ENCODE results near the gene MAPT.
A peak's percentile ranks its signal among the peaks of the same experiment; 100 is the strongest.

The MAPT gene

GRCh38 chr17:45873728-45874127, 20.6 kb upstream of the MAPT start:
- H3K27ac Mint-ChIP-seq, result no peak overlapping the region
- no peak overlapping the region for H3K4me3 Mint-ChIP-seq
- no peaks in the 10 kb centered on the region for H3K36me3 Mint-ChIP-seq (ENCODE audit: low read depth)
- peaks cover 10% of the 10 kb centered on the region for H3K27me3 Mint-ChIP-seq
- H3K4me1 Mint-ChIP-seq (ENCODE audit: low read depth), result peaks cover 14% of the 10 kb centered on the region
- H3K9me3 Mint-ChIP-seq, result no peaks in the 10 kb centered on the region

GRCh38 chr17:45874151-45874550, 20.2 kb upstream of the MAPT start:
- H3K27ac Mint-ChIP-seq, result no peak overlapping the region
- H3K27me3 Mint-ChIP-seq, result peaks cover 10% of the 10 kb centered on the region
- no peaks in the 10 kb centered on the region for H3K9me3 Mint-ChIP-seq
- no peak overlapping the region for H3K4me3 Mint-ChIP-seq
- peaks cover 14% of the 10 kb centered on the region for H3K4me1 Mint-ChIP-seq (ENCODE audit: low read depth)
- no peaks in the 10 kb centered on the region for H3K36me3 Mint-ChIP-seq (ENCODE audit: low read depth)

DNA sequence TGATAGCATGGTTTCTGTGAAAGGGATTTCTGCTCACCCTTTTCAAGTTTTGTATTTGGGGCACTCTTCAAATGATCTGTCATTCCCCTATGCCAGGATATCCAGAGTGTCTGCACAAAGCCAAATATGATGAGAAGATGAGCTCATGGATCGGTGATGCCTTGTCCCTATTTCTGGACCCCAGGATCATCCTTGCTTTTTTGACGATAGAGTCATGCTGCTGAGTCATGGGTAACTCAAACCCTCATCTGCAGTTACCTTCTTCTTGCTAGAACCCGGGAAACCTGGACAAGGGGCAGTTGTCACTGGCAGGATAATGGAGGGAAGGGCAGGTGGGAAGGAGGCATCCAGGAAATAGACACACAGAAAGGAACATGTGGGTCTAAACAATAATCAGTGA, 17.8 kb upstream of the MAPT start:
- Mint-ChIP-seq H3K4me1 (ENCODE audit: low read depth) (peaks cover 9% of the 10 kb centered on the region), H3K27ac (no peak overlapping the region), H3K36me3 (ENCODE audit: low read depth) (no peaks in the 10 kb centered on the region), H3K4me3 (no peak overlapping the region), H3K27me3 (peaks cover 13% of the 10 kb centered on the region), H3K9me3 (no peaks in the 10 kb centered on the region)

- H3K4me1 Mint-ChIP-seq (ENCODE audit: low read depth), result peaks cover 9% of the 10 kb centered on the region
- no peak overlapping the region for H3K4me3 Mint-ChIP-seq
- H3K36me3 Mint-ChIP-seq (ENCODE audit: low read depth), result no peaks in the 10 kb centered on the region
- H3K27me3 Mint-ChIP-seq, result peaks cover 16% of the 10 kb centered on the region
- no peaks in the 10 kb centered on the region for H3K9me3 Mint-ChIP-seq
- H3K27ac Mint-ChIP-seq, result no peak overlapping the region
These were observed 16.9 kb upstream of the MAPT start for GRCh38 chr17:45877467-45877866.

DNA sequence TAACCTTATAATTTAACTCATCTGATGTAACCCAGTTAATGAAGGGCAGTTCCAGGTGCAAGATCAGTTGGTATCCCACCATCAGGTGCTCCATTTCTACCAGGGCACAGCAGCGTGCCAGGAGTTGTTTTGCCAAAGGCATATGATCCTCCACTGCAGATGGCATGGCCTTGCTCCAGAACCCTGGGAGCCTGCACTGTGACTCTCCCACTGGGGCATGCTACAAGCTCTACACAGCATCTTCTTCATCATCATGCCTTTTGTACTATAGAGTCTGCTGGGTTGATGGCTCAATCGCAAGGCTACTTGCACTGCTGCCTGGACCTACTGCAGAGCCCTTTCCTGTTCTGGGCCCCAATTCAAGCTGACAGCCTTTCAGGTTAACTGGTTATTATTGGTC, 11.3 kb upstream of the MAPT start:
- H3K4me1 Mint-ChIP-seq (ENCODE audit: low read depth), result peaks cover 2% of the 10 kb centered on the region
- no peaks in the 10 kb centered on the region for H3K36me3 Mint-ChIP-seq (ENCODE audit: low read depth)
- H3K9me3 Mint-ChIP-seq, result peaks cover 10% of the 10 kb centered on the region
- H3K27me3 Mint-ChIP-seq, result peaks cover 12% of the 10 kb centered on the region
- H3K4me3 Mint-ChIP-seq, result no peak overlapping the region
- no peak overlapping the region for H3K27ac Mint-ChIP-seq

DNA sequence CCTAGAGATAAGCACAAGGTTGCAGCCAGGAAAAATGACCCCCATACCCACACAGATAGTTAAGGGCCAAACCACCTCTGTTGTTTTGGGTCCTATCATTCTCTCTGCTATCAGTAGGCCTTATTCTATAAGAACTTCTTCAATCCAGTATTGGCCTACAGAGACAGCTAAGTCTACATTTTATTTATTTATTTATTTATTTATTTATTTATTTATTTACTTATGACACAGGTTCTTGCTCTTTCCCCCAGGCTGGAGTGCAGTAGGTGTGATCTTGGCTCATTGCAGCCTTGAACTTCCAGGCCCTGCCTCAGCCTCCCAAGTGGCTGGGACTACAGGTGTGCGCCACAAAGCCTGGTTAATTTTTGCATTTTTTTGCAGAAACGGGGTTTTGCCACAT, 7.5 kb upstream of the MAPT start:
- H3K4me3 Mint-ChIP-seq, result no peak overlapping the region
- H3K4me1 Mint-ChIP-seq (ENCODE audit: low read depth), result peaks cover 12% of the 10 kb centered on the region

DNA sequence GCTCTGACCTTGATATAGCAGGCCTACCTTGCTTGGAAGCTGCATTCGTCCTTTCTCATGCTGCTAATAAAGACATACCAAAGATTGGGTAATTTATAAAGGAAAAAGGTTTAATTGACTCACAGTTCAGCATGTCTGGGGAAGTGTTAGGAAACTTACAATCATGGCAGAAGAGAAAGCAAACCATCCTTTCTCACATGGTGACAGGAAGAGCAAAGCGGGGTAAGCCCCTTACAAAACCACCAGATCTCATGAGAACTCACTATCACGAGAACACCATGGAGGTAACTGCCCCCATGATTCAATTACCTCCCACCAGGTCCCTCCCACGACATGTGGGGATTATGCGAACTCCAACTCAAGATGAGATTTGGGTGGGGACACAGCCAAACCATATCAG, 6.0 kb upstream of the MAPT start:
- Mint-ChIP-seq H3K4me3 (no peak overlapping the region), H3K27me3 (peaks cover 13% of the 10 kb centered on the region), H3K27ac (no peak overlapping the region), H3K4me1 (ENCODE audit: low read depth) (peaks cover 12% of the 10 kb centered on the region), H3K9me3 (peaks cover 10% of the 10 kb centered on the region), H3K36me3 (ENCODE audit: low read depth) (no peaks in the 10 kb centered on the region)

More for the DNA sequence above, 7.5 kb upstream of the MAPT start:
- Mint-ChIP-seq H3K9me3 (peaks cover 10% of the 10 kb centered on the region), H3K36me3 (ENCODE audit: low read depth) (no peaks in the 10 kb centered on the region), H3K27me3 (peaks cover 15% of the 10 kb centered on the region), H3K27ac (no peak overlapping the region)

GRCh38 chr17:45889579-45889978, 4.8 kb upstream of the MAPT start:
- Mint-ChIP-seq H3K9me3 (peaks cover 8% of the 10 kb centered on the region), H3K4me1 (ENCODE audit: low read depth) (peaks cover 16% of the 10 kb centered on the region), H3K36me3 (ENCODE audit: low read depth) (no peaks in the 10 kb centered on the region), H3K27me3 (peaks cover 16% of the 10 kb centered on the region), H3K27ac (no peak overlapping the region), H3K4me3 (no peak overlapping the region)

DNA sequence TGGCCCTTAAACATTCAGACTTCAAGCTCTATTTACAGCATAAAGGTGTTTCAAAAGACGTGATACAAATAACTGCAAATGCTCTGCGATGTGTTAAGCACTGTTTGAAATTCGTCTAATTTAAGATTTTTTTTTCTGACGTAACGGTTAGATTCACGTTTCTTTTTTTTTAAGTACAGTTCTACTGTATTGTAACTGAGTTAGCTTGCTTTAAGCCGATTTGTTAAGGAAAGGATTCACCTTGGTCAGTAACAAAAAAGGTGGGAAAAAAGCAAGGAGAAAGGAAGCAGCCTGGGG, 681 bp upstream of the MAPT start:
- no peak overlapping the region for H3K27ac Mint-ChIP-seq

GRCh38 chr17:45895304-45895968, 1.1 kb downstream of the MAPT start:
- no peak overlapping the region for H3K27ac Mint-ChIP-seq
- H3K36me3 Mint-ChIP-seq (ENCODE audit: low read depth), result no peaks in the 10 kb centered on the region
- H3K9me3 Mint-ChIP-seq, result no peaks in the 10 kb centered on the region
- peak overlapping the region; percentile 76 for H3K4me3 Mint-ChIP-seq
- H3K4me1 Mint-ChIP-seq (ENCODE audit: low read depth), result peaks cover 21% of the 10 kb centered on the region
- peaks cover 57% of the 10 kb centered on the region for H3K27me3 Mint-ChIP-seq

More for the DNA sequence above, 681 bp upstream of the MAPT start:
- Mint-ChIP-seq H3K36me3 (ENCODE audit: low read depth) (no peaks in the 10 kb centered on the region), H3K4me1 (ENCODE audit: low read depth) (peaks cover 24% of the 10 kb centered on the region), H3K9me3 (no peaks in the 10 kb centered on the region), H3K4me3 (peak overlapping the region; percentile 61), H3K27me3 (peaks cover 39% of the 10 kb centered on the region)

- Mint-ChIP-seq H3K4me3 (peak overlapping the region; percentile 76), H3K9me3 (no peaks in the 10 kb centered on the region), H3K36me3 (ENCODE audit: low read depth) (no peaks in the 10 kb centered on the region), H3K27ac (no peak overlapping the region), H3K4me1 (ENCODE audit: low read depth) (peaks cover 21% of the 10 kb centered on the region), H3K27me3 (peaks cover 58% of the 10 kb centered on the region)
These were observed 1.8 kb downstream of the MAPT start for GRCh38 chr17:45895969-45896785.

DNA sequence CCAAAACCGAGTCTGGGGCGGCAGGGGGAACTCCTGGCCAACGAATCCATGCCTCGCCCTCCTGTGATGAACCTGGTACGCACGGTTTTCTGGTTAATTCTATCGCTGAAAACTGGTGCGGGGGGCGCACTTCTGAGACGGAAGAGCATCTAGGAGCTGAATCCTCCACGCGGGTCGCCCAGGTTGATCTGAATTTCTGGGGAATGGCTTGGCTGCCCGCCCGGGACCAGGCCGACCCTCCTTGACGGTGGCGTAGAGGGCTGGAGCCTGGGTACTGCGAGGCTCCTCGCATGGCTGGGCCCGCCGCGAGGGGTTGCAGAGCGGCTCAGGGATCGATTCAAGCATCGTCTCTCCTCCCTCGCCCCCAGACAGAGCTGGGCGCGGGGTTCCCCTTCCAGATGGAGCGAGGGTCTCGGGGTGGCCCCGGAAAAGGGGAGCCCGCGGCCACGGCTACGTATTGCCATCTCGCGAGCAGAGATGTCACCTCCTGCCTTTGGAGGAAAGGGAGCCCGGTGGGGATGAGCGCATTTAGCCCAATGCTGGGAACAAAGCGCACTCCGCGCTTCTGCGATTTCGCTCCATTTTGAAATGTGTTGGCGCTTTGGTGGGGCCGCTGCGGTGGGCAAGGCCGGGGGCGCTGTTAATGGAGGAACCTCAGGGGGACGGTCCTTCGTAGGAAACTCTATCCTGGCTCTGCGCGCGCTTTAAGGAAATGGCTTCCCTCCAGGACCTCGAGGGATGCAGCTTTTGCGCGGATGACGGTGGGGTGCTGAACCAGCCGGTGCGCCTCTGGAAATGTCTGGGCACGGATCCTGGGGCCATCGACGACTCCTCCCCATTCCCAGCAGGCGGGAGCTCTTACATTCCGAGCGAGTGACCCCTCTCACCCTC, 2.7 kb downstream of the MAPT start:
- H3K9me3 Mint-ChIP-seq, result no peaks in the 10 kb centered on the region
- peaks cover 66% of the 10 kb centered on the region for H3K27me3 Mint-ChIP-seq
- H3K36me3 Mint-ChIP-seq (ENCODE audit: low read depth), result no peaks in the 10 kb centered on the region
- no peak overlapping the region for H3K4me3 Mint-ChIP-seq
- no peak overlapping the region for H3K27ac Mint-ChIP-seq
- peaks cover 21% of the 10 kb centered on the region for H3K4me1 Mint-ChIP-seq (ENCODE audit: low read depth)

DNA sequence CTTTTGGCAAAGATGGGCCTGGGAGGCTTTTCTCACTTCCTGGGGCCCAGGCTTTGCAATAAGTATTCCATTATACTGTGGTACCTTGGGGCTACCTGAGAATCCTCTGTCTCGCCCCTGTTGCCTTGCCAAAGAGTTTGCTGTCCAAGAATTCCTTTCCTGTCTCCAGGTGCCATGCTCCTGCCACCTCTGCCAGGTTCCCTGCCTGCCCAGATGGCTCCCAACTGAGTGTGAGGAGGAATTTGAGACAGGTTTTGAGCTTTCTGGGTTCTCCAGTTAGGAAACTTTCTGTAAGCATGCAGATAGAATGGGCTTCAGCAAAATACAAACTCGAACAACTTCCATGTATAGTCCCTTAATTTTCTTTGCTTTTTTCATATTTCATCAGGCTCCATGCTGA, 5.8 kb downstream of the MAPT start:
- H3K27me3 Mint-ChIP-seq, result peaks cover 68% of the 10 kb centered on the region
- H3K4me1 Mint-ChIP-seq (ENCODE audit: low read depth), result peaks cover 14% of the 10 kb centered on the region
- no peaks in the 10 kb centered on the region for H3K36me3 Mint-ChIP-seq (ENCODE audit: low read depth)
- no peak overlapping the region for H3K27ac Mint-ChIP-seq
- H3K4me3 Mint-ChIP-seq, result no peak overlapping the region
- no peaks in the 10 kb centered on the region for H3K9me3 Mint-ChIP-seq

DNA sequence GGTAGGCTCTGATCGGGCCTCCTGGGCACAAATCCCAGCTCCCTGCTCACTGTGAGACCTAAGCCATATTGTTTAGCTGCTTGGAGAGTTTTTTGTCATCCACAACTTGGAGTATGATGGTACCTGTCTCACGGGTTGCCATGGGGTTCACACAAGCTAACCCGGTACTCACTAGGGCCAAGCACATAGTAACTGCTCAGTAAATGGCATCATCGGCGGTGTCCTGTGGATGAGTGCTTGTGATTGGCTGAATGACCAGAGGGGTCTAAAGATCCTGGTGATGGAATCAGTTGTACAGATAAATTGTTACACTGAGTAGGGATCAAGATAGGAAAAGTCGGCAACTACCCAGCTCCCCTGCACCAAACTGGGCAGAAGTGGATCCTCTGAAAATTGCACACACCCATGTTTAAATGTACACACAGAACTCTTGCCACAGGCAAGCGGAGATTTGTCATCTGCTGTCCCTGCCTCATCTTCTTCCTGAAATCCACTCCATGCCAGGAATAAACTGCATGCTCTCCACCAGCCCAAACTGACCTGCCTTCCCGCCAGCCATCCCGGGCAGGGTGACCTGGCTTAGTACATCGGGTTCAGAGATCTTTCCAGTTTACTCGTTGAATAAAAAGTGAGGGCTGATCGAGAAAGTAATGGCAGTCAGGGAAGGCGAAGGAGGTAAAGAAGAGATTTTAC, 6.5 kb downstream of the MAPT start:
- peaks cover 70% of the 10 kb centered on the region for H3K27me3 Mint-ChIP-seq

More for the DNA sequence above, 6.5 kb downstream of the MAPT start:
- Mint-ChIP-seq H3K27ac (no peak overlapping the region), H3K4me3 (no peak overlapping the region), H3K9me3 (no peaks in the 10 kb centered on the region), H3K36me3 (ENCODE audit: low read depth) (no peaks in the 10 kb centered on the region), H3K4me1 (ENCODE audit: low read depth) (peaks cover 9% of the 10 kb centered on the region)
